DMS153 treated with DMSO at 0.1 percent for 48 hours (cell line): ENCODE measurements around the gene KRT23.

Experiments
- DNase-seq: peaks from one replicate; lab custom pipeline; 2025; ENCODE audit not compliant: unreplicated experiment; lab: John Stamatoyannopoulos, UW

The KRT23 gene

DNA sequence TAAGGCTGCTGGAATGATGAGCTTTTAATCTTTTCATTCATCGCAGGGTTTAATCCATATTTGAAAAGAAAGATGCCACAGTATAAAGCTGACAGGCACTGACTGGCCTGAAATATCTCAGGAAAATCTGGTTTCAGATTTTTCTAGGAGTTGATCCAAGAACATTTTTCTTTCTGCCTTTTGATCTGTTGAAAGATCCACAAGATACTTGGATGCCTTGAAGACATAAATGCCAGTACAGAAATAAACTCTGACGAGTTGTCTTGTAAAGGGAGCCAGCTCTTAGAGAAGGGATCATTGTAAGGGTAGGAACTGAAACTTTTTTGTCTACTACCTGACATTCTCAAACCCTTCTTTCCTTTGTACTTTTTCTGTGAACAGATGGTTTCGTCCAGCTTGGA lies 27.0 kb downstream of the KRT23 start:
- DNase-seq = no peak

DNA sequence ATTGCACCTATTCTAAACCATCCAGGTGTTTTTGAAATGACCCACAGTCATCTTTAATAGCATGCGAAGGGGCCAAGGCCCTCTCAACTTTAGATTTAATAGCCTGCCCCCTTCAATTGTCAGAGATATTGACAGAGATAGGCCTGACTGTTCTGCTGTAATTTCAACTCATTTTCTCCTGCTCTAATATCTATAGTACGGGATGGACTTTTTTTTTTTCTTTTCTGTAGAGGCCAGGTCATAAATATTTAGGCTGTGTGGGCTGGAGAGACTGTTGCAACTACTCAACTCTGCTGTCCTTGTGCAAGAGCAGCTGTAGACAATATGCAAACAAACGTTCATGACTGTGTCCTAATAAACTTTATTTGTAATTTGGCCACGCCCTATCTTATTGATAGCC lies 27.7 kb downstream of the KRT23 start:
- DNase-seq = no peak

- DNase-seq = peak; percentile 73
Observed at GRCh38 chr17:40909351-40909750, 28.1 kb downstream of the KRT23 start.

DNA sequence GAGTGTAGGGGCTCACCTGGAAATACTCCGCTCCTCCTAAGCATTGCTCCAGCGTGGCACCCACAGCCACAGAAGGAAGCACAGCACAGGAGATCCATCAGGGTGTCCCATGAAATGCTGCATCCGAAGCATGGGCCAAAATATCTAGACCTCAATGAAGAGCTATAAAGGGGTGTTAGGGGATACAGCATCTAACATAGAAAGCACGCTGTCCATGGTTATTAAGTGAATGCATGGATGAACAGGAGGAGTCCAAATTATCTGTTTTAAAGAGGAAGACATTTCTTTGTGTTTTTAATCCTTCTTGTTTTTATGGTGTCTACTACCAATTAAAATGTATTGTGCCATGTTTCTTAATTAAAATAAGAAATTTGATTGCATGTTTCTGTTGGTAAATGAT lies 30.8 kb downstream of the KRT23 start:
- DNase-seq = no peak

DNA sequence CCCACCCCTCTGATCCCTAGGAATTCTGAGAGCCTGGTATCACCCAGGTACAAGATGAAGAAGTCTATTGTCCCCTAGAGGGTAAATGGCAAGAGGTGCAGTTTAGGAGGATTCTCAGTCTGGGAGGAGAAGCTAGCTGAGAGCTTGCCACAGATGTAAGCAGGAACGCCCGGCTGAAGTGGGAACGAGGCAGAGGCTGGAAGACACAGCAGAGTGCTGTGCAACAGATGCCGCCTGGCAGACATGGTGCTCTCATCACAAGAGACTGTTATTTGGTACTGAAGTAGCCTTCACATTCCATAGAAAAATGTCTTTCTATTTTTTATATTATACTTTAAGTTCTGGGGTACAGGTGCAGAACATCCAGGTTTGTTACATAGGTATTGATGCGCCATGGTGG lies 32.1 kb downstream of the KRT23 start:
- DNase-seq = no peak

DNA sequence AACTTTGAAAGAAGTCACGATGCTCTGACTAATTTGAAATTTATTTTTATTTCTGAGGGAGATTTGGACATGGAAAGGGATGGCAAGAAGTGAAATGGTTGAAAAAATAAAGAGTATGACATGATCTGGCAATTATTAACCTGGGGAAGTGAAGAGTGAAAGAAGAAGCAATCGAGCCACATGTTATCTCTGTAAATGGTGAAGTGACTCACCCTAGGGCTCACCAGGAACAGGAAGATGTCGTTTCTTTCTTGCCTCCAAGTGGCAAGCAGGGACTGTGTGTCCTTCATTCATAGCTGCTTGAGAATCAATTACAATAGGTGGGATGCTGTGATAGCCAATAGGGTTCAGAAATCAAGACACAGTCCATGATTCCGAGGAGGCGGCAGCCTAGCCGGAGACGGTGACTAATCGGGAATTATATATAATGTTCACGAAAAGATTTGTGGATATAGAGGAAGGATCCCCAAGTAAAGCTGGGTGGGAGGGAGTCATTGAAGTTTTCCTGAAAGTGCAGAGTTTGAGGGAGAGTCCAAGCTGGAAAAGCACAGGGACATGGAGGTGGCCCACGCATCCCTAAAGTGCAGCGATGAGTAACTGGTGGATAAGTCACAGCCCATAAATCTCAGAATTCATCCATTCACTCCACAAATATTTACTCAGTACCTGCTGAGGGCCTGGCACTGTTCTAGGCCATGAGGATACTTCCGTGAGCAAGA lies 34.2 kb downstream of the KRT23 start:
- DNase-seq = peak; percentile 61

DNA sequence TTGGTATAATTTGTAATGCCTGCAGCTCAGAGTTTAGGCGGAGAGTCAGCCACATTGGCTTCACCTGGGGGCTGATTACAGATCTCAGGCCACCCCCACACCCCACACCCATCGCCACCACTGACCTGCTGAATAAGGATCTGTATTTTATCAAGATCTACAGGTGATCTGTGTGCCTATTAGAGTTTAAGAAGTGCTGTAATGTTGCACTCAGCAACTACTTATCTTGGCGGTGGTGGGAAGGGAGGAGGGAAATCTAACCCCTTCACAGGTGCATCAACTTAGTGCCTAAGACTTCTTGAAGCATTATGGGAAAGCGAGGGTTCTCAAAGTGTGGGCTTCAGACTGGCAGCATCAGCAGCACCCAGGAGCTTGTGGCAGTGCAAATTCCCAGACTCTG lies 34.9 kb downstream of the KRT23 start:
- DNase-seq = no peak

DNA sequence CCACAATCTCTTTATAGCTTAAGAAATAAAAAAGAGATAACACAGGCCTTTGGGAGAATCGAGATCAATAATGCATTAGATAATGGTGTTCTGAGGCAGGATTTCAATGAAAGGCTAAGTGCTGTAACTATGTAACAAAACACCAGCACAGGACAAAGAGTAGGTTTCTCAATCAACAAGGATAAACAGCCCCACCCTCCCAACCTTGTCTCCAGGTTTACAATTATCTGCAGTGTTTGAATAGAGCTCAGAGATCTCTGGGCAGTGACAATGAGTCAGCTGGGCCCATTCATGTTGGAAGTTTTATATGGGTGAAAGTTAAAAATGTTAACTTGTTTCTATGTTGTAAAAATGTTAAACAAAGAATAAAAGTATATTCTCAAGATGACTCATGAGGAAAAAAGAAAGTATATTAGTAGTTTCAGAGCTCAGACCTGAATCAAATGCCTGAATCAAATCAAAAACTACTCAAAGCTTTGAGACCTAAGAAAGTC lies 35.4 kb downstream of the KRT23 start:
- DNase-seq = peak; percentile 73

- no peak for DNase-seq
Observed at GRCh38 chr17:40900809-40901356, 36.6 kb downstream of the KRT23 start.

- DNase-seq = no peak
Observed at GRCh38 chr17:40896916-40897455, 40.5 kb downstream of the KRT23 start.

DNA sequence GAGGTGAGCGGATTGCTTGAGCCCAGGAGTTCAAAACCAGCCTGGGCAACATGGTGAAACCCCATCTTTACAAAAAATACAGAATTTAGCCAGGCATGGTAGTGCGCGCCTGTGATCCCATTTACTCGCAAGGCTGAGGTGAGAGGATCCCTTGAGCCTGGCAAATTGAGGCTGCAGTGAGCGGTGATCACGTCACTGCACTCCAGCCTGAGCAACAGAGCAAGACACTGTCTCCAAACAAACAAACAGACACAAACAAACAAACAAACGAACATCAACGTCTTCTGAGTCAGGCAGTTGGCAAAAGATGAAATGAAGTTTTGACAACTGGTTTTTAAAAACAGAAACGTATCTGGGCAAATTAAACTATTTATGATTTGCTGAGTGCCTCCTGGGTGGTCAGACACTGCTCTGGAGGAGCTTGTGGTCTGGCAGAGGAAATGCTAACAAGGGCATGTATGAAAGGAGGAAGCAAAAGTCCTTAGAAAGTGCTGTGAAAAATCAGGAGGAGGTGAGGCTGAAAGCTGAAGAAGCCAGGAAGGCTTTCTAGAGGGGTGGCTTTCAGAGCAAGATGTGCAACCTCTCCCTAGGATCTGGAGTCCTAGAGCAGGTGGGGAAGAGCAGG lies 42.2 kb downstream of the KRT23 start:
- no peak for DNase-seq

DNA sequence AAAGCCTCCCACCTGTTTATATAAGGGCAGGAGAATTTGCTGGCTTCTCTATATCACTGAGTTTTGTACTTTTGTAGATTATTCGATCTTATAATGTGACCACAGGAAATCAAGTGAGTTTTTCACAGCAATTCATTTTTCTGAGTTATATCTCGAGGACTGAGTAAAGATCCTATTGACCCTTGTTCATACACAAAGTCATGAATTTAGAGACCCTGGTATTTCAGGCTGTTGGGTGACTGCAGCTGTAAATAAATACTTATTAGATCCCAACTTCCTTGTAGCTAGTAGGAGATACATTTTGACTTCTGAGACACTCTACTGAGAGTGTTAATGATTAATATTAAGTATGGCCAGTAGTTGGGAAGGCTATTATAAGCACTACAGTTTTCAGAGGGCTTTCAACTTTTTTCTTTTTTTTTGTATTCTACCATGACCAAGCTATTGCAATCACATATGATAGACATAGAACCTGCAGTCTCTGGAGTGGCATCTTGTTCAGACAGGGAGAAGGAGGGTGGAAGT lies 49.2 kb downstream of the KRT23 start:
- DNase-seq = no peak

GRCh38 chr17:40886090-40886489 lies 51.4 kb downstream of the KRT23 start:
- DNase-seq = no peak

DNA sequence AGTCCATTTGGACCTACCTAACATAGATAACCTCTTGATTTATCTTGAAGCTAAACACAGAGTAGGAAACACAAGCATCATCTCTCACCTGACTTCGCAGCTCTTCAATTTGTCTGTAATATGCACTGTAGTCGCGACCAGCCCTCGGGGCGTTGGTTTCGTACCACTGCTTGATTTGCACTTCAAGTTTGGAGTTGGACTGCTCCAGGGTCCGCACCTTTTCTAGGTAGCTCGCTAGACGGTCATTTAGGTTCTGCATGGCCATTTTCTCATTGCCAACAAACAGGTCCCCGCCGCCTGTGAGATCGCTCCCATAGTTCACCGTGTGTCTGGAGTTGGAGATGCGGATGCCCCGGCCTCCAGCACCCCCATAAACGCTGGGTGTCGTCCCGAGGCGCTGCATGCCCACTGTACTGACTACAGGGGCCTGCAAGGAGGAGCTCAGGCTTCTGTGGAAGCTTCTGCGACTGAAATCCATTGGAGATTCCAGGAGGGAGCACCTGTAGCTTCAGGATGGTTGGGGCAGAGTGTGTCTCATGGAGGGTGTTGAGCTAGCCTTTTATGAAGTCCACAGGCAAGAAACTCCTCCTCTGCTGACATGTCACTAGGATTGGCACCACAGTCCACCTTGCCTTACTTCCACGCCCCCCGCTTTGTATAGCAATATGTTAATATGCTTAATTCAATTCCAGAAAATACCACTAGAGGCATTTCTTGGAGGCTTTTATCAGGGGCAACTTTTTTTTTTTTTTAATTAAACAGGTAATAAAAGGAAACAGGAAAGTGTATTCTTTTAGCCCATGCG lies 52.5 kb downstream of the KRT23 start, which contains the start of gene KRT20:
TSS of gene KRT20 (minus strand) at position 535 of the 805 bp plus-strand sequence. CDS start at position 478, 57 bp downstream.
- DNase-seq = no peak

DNA sequence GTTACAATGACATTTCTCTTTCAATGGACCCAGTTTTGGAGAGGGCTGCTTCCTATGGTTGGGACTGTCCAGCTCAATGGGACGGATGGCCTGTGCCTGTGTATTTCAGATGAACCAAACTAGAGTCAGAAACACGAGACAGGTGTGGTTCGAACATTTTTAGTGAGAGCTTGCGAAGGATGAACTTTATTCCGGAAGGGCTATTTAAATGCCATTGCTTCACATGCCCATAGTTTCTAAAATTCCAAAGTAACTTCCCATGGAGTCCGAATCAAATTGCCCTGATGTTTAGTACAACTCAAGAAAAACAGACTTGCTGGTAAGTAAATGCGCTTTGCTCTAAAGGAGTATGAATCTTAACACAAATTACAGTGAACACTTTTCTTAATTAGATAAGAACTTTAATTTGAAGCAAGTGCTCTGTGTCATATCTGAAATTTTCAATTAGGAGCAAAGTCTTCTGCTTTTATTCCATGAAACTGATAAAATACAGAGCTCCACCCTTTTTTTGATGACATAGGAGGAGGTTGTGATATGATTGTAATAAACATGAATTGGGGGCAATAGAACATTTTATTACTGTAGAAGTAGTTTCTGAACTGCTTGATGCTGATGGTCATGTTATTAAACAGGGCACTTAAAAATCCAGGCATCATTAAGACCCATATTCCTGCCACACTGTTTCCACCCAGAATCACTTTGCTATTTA lies 53.7 kb downstream of the KRT23 start:
- no peak for DNase-seq

GRCh38 chr17:40883031-40883430 lies 54.4 kb downstream of the KRT23 start:
- no peak for DNase-seq

GRCh38 chr17:40879026-40879425 lies 58.4 kb downstream of the KRT23 start:
- no peak for DNase-seq

DNA sequence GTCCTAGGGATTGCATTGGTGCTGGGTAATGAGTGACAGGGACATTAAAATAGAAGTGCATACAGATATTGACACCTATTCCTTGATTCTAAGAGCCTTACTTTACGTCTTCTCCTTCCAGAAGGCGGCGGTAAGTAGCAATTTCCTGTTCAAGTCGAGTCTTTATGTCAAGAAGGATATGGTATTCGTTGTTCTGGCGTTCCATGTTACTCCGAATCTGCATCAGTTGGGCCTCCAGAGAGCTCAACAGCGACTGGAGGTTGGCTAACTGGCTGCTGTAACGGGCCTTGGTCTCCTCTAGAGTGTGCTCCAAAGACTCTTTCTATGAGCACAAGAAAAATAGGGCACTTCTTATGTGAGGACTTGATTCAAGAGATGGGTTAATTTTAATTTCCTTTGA lies 59.4 kb downstream of the KRT23 start:
- no peak for DNase-seq

DNA sequence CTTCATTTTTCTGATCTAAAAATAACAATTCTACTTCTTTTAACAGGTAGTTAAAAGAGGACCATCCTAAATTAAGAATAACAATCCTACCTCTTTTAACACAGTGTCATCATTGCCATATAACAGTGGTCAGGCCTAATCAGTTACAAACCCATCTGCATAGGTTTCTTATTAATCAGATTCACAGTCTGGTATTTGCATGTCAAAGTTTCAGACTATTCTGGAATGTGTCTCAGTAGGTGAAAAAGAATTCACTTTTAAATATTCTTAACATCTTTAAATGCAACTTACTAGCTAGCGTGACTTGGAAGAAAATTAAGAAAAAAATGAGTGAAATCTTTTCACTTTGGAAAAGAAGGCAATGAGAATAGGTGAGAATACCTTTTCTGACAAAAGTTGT lies 63.6 kb downstream of the KRT23 start:
- DNase-seq = no peak

GRCh38 chr17:40873255-40873654 lies 64.2 kb downstream of the KRT23 start:
- no peak for DNase-seq
